NCI-H1105 treated with DMSO at 0.1 percent for 48 hours (cell line): ENCODE results near the gene CDH23.

Source experiments
- DNase-seq: peaks from one replicate; lab custom pipeline; 2025; lab: John Stamatoyannopoulos, UW

Gene CDH23

GRCh38 chr10:71762324-71762723 lies 365.6 kb downstream of the CDH23 start:
- no peak for DNase-seq

GRCh38 chr10:71763352-71764127 lies 366.8 kb downstream of the CDH23 start:
- no peak for DNase-seq

DNA sequence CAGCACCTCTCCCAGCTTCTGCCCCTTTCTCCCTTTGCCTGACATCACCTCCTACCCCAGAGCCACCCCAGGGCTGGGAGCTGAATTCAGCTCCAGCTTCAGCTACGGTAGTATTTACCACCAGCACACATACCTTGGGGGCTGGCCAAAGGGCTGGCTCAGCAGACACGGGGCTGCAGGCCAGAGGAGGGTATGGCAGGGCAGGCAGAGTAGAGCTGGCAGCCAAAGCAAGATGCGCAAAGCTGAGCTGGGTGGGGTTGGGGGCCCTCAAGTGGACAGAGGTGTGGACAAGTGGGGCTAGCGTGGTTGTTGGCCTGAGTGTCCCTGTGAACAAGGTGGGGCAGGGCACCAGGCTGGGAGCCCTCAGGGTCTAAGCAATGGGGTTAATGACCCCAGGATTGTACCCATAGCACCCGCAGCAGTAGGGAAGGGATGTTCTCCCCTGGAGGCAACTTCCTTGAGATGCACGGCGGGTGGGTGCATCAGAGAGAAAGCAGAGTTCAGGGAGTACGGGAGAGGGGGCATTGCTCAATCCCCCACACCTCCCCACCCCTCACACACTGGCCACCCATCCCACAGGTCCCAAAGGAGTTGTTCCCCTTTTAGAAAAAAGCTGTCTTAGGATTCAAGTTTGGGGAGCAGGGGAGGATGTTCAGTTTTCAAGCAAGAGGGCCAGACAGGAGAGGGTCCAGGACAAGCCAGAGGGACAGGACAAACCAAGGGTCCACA lies 368.6 kb downstream of the CDH23 start:
- no peak for DNase-seq

GRCh38 chr10:71765906-71766716 lies 369.4 kb downstream of the CDH23 start:
- DNase-seq, result no peak

GRCh38 chr10:71766717-71767419 lies 370.1 kb downstream of the CDH23 start:
- no peak for DNase-seq

- DNase-seq, result no peak
These were observed 370.8 kb downstream of the CDH23 start for GRCh38 chr10:71767420-71768035.

DNA sequence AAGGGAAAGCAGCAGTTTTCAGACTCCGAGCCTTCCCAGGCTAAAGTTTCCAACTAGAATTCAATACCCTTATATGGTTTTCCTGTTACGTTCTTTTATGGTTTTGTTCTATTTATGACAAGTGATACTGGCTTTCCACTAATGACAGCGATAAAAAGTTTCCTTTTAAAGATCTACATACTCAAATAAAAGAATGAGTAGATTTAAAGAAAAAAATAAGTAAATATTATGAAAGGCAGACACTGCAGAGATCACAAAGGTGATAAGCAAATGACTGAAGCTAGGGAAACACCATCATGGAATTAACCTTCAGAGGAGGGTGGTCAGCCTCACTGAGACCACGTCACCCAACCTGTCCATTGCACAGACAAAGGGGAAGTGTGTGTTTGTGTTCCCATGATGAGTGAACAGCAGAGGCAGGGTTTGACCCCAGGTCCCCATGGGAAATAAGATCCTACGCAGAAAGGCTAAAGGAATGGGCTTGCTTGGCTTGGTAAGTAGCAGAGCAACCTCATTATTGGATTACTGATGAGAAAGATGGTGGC lies 372.6 kb downstream of the CDH23 start:
- no peak for DNase-seq

- no peak for DNase-seq
These were observed 373.5 kb downstream of the CDH23 start for GRCh38 chr10:71770255-71770654.

- DNase-seq, result no peak
These were observed 374.1 kb downstream of the CDH23 start for GRCh38 chr10:71770789-71771188.

- DNase-seq, result no peak
These were observed 374.5 kb downstream of the CDH23 start for GRCh38 chr10:71771204-71771603.

GRCh38 chr10:71771821-71772617 lies 375.3 kb downstream of the CDH23 start:
- no peak for DNase-seq

- DNase-seq, result no peak
These were observed 376.1 kb downstream of the CDH23 start for GRCh38 chr10:71772832-71773220.

GRCh38 chr10:71773221-71773971 lies 376.7 kb downstream of the CDH23 start, which contains the start of gene VSIR:
TSS of gene VSIR (minus strand) at chr10:71773520. CDS start at chr10:71773439, 81 bp downstream.
- peak; percentile 51 for DNase-seq

- no peak for DNase-seq
These were observed 378.4 kb downstream of the CDH23 start for GRCh38 chr10:71774916-71775702.

DNA sequence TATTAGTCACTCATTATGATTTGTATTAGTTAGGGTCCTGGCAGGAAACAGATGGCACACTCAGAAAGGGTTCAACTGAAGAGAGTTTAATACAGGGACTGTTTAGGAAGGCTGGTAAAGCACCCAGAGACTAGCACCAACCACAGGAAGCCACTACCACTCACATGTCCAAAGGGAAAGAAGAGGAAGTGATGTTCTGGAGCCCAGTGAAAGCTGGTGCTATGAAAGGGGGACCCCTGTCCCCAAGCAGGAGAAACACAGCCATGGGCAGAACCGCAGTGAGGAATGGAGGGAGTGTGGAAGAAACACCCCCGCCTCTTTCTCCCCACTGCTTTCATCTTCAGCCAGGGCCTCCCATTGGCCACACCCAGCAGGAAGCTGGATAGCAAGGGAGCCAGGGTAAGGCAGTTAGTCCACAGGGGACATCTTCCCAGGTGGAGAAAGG lies 379.8 kb downstream of the CDH23 start:
- DNase-seq, result no peak

DNA sequence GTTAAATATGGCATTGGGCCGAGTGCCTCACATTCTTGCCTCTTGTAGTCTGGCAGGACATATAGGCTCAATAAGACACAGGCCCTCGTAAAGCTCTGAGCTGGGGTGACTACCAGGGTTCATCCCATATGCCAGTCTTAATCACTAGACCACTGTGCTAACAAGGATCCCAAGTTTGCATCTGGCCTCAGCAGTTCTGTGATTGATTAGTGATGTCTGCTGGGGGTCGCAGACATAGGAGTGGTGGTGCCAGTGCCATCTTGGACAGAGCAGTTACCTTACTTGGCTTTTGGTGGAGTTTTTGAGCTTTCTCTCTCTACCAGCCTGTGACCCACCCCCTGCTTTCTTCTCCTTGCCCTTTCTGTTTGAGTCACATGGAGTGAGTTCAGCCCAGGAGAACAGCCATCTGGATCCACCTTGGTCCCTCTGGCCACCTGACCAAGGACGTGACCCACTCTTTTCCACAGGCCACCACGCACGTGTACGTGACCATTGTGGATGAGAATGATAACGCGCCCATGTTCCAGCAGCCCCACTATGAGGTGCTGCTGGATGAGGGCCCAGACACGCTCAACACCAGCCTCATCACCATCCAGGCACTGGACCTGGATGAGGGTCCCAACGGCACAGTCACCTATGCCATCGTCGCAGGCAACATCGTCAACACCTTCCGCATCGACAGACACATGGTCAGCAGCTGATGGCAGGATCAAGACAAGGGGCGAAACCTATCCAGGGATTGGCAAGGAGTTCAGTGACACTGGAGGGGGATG lies 380.7 kb downstream of the CDH23 start:
- no peak for DNase-seq

DNA sequence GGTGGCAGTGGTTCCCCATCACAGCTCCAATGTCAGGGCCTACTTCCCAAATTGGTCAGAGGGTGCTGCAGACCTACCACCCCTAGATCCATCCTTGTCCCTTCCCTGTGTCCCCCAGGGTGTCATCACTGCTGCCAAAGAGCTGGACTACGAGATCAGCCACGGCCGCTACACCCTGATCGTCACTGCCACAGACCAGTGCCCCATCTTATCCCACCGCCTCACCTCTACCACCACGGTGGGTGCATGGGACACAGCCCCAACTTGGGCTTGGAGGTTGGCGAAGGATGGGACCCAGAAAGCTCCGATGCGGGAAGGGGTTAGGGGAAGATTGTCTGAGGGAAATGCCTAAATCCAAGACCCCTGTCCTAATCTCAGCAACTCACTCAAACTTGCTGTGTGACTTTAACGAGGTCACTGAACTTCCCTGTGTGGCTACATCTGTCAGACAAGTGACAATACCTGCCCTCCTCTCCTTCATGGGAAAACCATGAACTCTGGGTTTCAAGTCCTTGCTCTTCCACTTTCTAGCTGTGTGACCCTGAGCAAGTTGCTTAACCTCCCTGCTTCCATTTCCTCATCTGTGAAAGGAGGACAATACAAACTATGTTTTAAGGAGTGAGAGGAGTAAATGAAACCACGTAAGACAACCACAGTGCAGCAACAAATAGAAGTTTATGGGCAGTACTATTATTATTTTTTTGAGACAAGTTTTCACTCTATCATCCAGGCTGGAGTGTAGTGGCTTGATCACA lies 381.5 kb downstream of the CDH23 start:
- DNase-seq, result no peak
